Fibroblast of gingiva (primary cell): Measurements from ENCODE around the gene CFAP65.

Experiments used
- DNase-seq: peaks from one replicate; pipeline ENCODE4 v3.0.0-alpha.2; 2011; ENCODE audit warnings: low read depth

CFAP65 gene

DNA sequence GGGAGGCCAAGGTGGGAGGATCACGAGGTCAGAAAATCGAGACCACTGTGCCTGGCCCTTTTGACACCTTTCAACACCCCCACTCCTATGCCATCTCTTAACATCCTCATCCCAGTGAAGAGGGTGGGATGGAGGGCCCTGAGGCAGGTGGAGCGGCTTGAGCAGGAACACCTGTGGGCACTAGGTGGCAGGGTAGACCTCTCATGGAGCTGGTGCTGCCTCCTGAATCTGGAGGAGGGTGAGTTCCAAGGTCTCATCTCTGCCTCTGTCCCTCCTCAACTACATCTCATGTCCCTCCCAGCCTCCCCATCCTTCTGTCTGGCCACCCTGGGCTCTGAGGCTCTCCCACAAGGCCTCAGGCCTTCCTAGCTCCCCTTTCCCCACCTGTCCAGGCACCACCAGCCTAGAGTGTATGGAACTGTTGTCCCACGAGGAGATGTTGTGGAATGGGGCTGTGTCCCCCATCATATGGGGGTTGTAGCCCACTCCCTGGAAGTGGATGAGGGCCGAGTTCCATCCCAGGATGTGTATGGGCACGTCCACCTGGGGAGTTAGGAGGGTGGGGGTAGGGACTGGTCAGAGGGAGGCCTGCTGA lies 31.1 kb downstream of the CFAP65 start:
- DNase-seq, result no peak

DNA sequence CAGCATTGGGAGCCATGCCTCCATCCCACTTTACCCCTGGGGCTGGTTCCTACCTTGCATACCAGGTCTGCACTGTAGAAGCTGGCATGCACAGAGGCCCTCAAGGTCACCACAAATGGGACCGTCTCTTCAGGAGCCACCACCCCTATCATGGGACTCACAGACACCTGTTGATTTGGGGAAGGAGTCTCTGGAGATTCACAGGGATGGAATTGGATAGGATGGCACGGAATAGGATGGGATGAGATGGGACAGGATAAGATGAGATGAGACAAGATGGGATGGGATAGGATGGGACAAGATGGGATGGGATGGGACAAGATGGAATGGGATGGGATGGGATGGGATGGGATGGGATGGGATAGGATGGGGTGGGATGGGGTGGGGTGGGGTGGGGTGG lies 32.0 kb downstream of the CFAP65 start:
- DNase-seq, result no peak

DNA sequence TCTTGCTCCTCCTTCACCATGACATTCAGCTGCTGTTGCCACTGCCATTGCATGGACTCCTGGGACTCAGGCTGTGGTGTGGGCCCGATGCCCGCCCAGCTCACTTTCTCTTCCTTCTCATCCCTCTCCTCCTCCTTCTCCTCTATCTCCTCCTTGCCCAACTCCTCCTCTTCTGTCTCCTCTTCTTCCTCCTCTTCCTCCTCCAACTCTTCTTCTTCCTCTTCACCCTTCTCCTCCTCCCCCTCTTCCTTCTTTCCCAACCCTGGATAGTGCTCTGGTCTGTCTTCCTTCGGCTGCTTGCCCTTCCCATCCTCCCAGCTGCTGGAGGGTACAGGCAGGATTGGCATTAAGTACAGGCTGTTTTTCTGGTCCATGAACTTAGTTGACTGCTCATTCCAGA lies 37.3 kb downstream of the CFAP65 start:
- no peak for DNase-seq

DNA sequence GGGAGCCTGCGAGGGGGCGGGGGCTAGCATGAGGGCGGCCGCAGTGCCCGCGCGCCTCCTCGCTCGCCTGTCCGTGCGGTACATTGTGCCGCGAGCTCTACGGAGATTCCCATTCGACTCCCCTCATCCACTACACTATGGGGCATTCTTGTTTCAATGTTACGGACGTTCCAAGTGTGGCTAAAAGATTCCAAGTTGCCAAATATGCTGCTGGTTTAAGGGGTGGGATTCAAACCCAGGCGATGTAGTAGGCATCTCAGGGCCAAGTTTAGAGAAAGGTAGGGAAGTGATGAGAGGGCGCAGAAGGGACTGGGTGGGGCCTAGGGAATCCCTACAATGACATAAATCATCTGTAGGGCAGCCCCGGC lies 38.1 kb downstream of the CFAP65 start:
- no peak for DNase-seq

DNA sequence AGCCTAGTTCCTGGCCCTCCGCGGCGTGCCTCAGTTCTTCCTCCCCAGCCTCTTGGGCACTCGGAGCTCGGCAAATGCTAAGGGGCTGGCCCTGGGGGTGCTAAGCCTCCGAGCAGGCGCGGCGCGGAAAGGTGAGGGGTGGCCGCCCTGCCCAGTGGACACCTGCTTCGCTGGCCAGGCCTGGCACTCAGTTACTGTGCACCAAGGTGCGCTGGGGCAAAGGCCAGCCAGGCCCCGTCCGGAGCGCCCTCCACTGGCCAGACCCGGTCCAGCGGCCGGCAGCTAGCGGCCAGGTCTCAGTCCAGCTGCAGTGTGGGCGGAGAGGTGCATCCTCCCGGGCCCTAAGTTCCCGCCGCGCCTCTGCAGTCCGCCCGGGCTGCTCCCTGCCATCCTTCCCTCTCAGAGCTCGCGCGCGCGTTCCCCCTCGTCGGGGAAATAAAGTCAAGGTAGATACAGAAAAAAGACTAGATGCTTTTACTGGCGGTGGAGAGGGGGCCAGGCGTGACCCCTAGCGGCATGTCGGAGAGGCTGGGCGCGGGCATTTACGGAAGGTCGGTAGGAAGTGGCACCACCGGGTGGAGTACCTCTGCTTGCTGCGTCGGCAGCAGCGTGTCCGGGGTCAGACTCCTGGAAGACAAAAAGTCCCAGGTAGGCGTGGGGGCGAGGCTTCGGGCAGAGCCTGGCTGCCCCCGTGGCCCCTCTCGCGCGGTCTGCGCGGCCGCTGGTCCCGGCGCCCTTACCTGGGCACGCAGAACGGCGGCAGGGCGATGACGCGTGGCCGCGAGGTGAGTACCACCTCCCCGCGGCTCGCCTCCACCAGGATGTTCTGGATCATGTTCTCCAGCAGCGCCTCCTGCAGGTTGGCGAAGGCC lies 38.7 kb downstream of the CFAP65 start:
- DNase-seq, result no peak

DNA sequence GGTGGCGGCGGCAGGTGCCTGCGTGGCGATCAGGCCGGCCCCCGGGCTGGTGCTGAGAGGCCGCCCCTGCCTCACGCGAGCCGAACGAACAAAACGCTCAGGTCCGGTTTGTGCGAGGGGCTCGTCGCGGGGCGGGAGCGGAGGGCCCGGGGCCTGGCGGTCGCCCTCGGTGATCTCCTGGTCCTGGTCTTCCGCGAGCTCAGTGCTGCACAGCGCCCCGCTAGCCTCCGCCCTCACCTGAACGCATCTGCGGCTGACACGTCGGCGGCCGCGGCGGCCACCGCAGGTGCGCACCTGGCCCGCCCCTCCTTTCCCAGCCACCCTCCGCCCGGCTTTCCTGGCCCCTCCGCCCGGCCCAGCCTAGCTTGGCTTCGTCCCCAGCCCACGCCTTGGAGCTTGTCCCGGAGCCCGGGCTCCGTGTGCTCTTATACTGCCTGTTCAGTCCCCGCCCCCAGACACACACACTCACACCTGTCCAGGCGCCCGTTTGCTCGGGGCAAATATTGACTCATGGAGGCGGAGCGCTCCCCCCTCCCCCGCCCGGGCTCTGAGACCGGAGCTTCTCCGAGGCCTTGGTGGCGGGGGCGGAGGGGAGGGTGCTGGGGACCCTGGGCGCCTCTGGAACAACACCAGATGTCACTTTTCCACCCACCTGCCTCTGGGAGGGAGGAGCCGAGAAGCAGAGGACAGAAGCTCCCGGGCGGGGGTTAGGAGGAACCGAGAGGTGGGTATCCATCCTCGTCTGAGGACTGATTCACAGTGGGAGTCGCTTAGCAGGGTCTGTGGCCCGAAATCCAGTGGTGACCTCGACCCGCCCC lies 39.5 kb downstream of the CFAP65 start:
- no peak for DNase-seq

DNA sequence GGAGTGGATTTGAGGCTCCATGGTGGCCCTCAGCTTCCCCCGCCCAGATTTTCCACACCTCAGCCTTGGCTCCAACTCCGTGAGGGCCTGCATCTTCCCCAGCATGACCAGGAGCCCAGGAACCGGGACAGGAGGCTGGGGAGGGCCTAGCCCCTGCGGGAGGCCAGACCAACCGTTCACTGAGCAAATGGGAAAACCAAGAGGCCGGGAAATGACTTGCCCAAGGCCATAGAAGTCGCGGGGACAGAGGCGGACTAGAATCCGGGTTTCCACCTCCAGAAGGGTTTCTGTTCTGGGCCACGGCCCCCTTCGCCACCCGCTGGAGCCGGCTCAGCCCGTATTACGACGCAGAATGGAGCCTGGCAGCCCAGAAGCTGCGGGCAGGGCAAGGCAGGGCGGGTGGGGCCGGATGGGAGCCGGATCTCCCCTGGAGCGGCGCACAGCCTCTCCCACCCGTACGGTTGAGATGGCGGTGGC lies 40.2 kb downstream of the CFAP65 start:
- DNase-seq, result no peak

DNA sequence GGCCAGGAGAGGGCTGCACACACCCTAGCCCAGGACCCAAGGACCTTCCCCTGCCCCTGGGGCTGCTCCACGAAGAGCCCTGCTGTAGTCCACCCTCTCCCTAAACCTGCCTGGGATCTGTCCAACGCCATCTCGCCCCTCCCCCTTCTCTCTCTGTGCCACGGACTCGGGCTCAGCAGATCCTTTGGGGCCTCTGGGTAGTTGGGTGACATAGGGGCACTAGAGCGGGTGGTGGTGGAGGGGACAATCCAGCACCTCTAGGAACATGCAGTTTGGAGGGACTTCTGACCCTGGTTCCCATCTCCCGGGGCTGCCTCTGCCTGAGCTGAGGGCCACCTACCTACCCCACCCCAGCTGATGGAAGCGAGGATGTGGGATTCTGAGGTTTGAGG lies 40.8 kb downstream of the CFAP65 start:
- DNase-seq, result no peak

DNA sequence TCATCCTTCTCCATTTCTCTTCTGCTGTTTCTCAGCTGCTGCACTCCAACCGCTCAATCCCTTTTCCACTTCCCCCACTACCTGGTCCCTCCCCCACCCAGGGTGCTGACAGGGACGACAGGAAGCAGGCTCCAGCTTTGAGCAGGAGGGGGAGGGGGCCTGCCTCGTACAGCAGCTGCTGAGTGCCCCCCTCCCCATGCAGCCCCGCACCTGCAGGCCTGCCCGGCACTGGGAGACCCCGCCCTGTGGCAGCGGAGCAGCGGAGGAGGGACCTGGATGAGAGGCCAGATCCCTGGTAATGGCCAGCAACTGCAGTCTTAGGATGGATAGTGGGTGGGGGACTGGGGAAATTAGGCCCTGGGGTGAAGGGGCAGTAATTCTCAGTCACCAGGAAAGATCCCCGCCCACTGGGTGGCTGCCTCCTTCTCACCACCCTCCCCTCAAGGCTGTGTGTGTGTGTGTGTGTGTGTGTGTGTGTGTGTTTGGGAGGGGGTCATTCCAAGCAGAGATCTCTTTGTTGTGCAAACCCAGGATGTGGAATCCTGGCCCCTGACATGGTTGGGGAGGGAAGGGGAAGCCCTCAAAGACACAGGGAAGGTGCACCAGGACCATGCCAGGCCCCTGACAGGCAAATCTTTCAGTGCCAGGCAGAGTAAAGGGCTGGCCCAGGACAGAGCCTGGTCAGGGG lies 41.3 kb downstream of the CFAP65 start:
- DNase-seq, result no peak

DNA sequence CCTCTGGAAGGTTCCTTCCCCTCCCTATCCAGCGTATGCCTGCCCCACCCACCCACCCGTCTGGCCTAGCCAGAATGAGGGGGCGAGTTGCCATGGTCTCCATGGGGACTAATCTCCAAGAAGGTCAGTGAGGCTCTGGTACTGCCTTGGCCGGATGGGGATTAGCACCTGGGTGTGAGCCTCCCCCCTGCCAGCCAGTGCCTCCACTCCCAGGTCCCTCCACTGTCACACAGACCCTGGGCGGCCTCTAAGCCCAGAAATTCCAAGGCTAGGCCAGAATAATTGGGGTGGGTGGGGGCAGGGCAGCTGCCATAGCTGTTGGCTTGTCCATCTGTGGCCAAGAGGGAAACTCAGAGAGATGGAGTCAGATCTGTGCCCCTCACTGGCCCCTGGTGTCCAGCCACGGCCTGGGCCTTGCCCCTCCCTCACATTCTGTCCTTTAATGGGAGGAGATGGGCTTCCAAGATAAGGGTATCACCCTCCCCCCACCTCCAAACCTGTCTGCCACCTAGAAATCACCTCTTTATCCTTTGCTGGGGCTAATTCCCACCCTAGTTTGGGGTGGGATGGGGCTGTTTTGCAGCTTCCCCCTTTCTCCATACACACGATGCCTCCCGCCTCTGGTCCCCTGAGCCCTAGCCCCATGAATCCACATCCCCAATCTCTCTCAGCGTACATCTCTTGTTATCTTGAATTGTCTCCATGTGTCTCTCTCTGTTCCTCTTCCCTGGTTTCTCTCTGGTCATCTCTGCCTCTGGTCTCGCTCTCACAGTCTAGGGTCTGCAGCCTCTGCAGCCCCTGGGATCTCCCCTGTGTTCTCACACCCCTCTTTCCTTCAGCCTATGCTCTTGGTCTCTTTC lies 42.1 kb downstream of the CFAP65 start:
- DNase-seq, result no peak

DNA sequence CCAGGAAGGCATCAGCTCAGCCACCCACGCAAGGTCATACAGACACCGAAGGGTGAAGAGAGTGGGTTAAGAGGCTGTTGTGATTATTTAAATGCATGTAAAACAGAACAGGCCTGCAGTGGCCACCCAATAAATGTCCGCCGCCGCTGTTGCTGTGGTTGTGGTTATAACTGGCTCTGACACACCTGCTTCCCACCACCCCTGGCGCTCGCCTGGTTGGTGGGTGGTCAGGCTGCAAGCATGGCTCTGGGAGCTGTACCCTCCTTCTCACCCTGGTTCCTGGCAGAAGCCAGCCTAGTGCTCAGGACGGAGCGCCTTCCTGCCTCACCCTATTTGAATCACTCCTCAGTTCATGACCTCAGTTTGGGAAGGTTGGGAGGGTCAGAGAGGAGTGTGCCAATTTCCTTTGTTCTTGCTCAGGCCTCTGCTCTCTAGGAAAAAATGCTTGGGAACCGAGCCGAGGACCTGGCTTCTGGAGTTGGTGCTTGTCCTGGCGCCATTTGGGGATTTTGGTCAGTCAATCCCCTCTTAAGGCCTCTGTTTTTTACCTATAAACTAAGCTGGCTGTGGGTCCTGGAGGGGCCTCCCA lies 42.8 kb downstream of the CFAP65 start:
- DNase-seq, result no peak

DNA sequence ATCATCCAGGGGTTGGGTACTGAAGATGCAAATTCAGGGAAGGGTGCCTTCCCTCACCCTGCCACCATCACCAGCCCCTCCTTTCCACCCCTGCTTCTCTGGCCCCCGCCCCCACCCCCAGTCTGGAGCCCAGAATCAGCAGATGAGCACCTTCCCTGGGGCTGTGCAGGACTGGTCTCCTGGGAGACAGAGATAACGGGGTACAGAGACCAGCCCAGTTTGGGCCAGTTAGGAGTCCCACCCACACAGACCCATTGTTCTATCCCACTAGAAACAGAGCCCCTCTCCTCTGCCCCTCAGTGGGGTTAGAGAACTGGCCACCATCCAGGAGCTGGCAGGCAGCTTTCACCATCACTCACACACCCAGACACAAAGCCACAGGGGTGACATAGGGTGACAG lies 43.6 kb downstream of the CFAP65 start:
- DNase-seq, result no peak

DNA sequence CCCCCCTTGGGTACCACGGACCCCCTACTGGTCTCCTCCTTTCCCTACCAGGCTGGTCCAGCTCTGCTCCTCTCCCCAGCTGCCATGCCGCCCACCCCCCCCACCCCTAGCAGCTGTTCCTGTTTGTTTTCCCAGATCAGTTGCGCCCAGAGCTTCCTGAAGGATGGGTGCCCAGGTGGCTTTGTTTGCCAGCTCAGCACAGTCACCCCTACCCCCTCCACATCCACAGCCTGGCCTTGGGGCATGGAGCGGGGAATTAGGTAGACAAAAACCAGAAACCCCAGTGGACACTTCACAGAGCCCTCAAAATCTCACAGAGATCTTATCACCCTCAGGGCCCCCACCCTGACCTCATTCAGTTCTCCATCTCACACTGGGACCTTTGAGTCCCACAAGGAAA lies 44.4 kb downstream of the CFAP65 start:
- DNase-seq, result no peak

DNA sequence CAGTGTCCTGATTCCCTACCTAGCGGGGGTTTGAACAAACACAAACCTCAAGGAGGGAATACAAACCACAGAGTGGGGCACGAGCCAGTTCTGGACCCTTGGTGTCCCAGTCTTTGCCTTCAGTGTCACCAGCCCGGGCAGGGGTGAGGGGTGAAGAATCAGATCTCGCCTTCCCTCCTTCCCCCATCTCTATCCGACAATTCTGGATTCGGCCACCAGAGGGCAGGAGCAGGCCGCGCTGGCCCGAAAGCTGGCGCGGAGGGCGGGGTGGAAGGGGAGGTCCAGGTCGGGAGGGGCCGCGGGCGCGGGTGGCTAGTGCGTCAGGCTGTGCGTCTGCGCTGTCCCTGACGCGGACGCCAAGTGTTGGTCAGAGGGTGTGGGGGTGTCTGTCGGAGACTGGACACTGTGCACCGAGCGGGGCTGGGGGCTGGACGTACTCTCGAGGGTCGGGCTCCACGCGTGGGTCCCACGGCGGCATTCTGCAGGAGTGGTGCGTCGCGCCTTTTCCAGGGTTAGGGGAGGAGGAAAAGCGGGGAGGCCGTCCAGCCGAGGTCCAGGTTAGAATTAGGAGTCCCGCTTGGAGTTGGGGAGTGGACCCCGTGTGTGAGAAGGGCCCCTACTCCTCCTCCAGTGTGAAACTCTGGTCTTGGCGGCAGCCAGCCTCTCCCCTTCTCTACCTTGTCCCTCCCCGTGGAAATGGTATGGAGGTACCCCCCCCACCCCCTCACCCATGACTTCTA lies 45.2 kb downstream of the CFAP65 start:
- DNase-seq, result peak; percentile 73

DNA sequence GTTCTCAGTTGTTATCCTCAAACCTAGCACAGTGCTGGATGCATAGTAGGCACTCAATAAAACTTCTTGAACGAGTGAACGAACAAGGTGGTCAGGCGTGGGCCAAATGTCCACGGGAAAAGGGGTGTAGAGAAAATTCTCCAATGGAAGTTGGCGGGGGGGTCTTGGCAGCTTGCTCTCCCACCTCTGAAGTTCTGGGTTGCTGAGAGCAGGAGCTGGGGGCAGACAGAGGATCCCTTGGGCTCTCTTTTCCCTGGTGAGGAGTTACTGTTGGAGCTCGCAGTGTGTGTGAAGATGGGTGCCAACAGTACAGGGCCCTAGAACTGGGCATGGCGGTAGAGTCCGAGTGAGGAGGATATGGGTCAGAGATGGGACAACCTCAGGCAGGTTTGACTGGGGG lies 45.8 kb downstream of the CFAP65 start:
- DNase-seq, result no peak

DNA sequence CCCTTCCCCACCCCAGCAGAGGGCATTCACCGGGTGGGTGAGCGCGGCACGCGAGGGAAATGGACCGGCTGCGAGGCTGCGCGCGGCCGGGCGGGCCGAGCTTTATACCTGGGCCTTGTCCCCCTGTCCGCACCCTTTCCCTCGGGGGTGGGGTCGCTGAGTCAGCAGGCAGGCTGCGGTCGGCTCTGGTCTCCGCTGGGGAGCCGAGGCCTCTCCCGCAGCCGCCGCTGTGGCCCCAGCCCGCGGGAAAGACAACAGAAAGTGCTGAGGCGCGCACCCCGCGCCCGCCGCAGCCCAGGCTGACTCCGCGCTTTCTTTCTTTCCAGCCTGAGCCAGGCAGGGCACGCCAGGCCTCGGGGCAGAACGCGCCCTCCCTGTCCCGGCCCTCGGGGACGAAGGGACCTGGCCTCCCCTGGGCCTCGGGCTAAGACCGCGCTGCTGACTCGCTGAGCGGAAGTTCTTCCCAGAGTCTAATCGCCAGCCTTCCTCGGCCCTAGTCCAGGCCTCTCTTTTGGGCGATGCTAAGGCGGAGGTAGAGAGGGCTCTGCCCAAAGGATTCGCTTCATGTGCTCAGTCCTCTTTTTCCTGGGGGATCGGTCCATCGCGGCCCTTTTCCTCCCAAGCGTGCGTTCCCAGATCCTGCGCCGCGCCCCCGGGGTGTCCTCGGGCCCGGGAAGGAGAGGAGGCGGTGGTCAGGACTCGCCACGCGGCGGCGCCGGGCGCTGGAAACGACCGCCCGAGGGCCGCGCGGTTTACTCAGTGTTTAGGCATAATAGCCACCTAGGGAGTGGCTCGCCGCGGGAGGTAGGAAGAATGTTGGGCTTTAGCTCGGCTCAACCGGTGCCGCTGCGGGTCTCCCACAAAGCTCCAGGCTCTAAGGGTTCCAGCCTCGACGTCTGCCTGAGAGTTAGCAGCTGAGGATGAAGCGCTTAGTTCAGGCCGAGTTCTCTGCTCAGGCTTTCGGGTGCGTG lies 47.7 kb downstream of the CFAP65 start, which contains the start of gene CRYBA2:
CRYBA2 (minus strand) TSS at position 78 of the 971 bp plus-strand sequence. CDS start 246 bp downstream, outside the sequence.
- no peak for DNase-seq

DNA sequence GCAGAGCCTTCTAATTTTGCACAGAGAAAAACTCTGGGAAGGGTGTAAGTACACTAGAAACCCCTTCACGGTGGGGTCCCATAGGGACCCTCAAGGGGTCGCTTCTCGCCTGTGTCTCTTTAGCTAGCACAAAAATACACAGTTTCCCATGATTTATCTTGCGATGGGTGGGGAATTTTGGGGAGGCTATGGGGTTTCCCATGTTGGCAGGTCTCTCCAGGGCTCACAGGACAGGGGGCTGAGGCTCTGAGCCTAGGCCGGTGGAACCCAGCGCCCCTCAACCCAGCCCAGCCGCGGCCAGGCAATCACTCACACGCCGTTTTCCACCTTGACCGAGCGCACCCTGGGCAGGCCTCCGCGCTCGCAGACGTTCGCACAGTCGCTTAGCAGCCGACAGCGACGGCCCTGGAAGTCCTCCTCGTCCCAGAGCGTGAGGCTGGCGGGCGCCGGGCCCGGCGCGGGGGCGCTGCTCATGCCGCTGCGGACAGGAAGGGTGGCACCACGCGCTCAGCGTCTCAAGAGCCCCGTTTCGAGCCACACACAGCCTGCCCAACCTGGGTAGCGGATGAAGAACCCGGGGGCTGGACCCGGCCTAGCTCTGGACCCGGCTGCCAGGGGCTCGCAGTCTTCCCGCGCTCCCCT lies 48.5 kb downstream of the CFAP65 start:
- no peak for DNase-seq

DNA sequence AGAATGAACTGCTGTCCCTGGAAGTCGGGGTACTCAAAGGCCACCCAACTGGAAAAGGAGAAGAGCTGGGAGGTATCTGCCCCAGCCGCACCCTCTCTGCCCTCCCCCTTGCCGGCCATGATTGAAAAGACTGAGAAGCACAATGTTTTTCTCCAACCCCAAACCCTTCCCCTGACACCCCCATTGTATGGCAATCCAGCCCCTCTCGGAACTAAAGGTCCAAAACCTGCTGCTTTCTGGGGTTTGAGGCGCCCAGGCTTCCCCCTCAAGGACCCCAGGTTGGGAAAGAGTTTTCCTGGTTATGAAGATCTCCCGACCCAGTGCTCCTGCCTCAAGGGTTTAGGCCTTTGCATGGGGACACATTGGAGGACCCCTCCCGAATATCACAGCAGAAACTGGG lies 49.1 kb downstream of the CFAP65 start:
- no peak for DNase-seq
